ENCODE data around the gene UCN.

Gene UCN

GRCh38 chr2:27298391-27299080 is 9.7 kb downstream of the UCN start:
- H3K27me3 ChIP-seq (ENCODE audit: insufficient read depth, low read length), result no peaks in the 10 kb centered on the region
- no peaks in the 10 kb centered on the region for H3K9me3 ChIP-seq (ENCODE audit: low read length)
- no peak overlapping the region for H3K9ac ChIP-seq (ENCODE audit: low read length)
- no peak overlapping the region for H3K27ac ChIP-seq (ENCODE audit: low read depth, low read length, poor library complexity, severe bottlenecking)
- H3F3A ChIP-seq (ENCODE audit: insufficient read depth, low read length), result no peaks in the 10 kb centered on the region
- H3K9me2 ChIP-seq (ENCODE audit: low read depth, low read length), result no peaks in the 10 kb centered on the region
- H2AFZ ChIP-seq (ENCODE audit: low read length), result no peak overlapping the region
- no peaks in the 10 kb centered on the region for H4K20me1 ChIP-seq (ENCODE audit: insufficient read depth, low read length)
- no peak overlapping the region for H3K4me2 ChIP-seq (ENCODE audit: low read length)
- peaks cover 9% of the 10 kb centered on the region for H3K4me1 ChIP-seq (ENCODE audit: insufficient read depth, low read length, severe bottlenecking)
- no peak overlapping the region for H3K4me3 ChIP-seq (ENCODE audit: low read depth, low read length, poor library complexity, severe bottlenecking)
- H3K36me3 ChIP-seq (ENCODE audit: insufficient read depth, low read length), result no peaks in the 10 kb centered on the region
- no peaks in the 10 kb centered on the region for H3K79me2 ChIP-seq (ENCODE audit: insufficient read depth, low read length)
- TF ChIP-seq EZH2 (IDR thresholded peaks at IDR 0.05; ENCODE audit: borderline replicate concordance, low read length), result no peak
- TF ChIP-seq CTCF (IDR thresholded peaks at IDR 0.05; ENCODE audit: low read length), result no peak

GRCh38 chr2:27297195-27297594 is 11.1 kb downstream of the UCN start:
- no peaks in the 10 kb centered on the region for H3K27me3 ChIP-seq (ENCODE audit: insufficient read depth, low read length)

GRCh38 chr2:27296481-27296880 is 11.8 kb downstream of the UCN start:
- Histone ChIP-seq H3K4me1 (ENCODE audit: insufficient read depth, low read length, severe bottlenecking) (peaks cover 13% of the 10 kb centered on the region), H3F3A (ENCODE audit: insufficient read depth, low read length) (no peaks in the 10 kb centered on the region), H3K27ac (ENCODE audit: low read depth, low read length, poor library complexity, severe bottlenecking) (no peak overlapping the region), H3K79me2 (ENCODE audit: insufficient read depth, low read length) (no peaks in the 10 kb centered on the region), H3K9ac (ENCODE audit: low read length) (no peak overlapping the region), H3K9me2 (ENCODE audit: low read depth, low read length) (no peaks in the 10 kb centered on the region), H3K36me3 (ENCODE audit: insufficient read depth, low read length) (no peaks in the 10 kb centered on the region), H3K4me2 (ENCODE audit: low read length) (no peak overlapping the region), H4K20me1 (ENCODE audit: insufficient read depth, low read length) (no peaks in the 10 kb centered on the region), H3K9me3 (ENCODE audit: low read length) (no peaks in the 10 kb centered on the region), H3K4me3 (ENCODE audit: low read depth, low read length, poor library complexity, severe bottlenecking) (no peak overlapping the region), H2AFZ (ENCODE audit: low read length) (no peak overlapping the region), H3K27me3 (ENCODE audit: insufficient read depth, low read length) (no peaks in the 10 kb centered on the region)
- TF ChIP-seq EZH2 (IDR thresholded peaks at IDR 0.05; ENCODE audit: borderline replicate concordance, low read length), result no peak
- no peak for TF ChIP-seq CTCF (IDR thresholded peaks at IDR 0.05; ENCODE audit: low read length)

More at GRCh38 chr2:27297195-27297594, 11.1 kb downstream of the UCN start:
- no peaks in the 10 kb centered on the region for H3F3A ChIP-seq (ENCODE audit: insufficient read depth, low read length)
- no peaks in the 10 kb centered on the region for H3K79me2 ChIP-seq (ENCODE audit: insufficient read depth, low read length)
- no peaks in the 10 kb centered on the region for H3K36me3 ChIP-seq (ENCODE audit: insufficient read depth, low read length)
- H3K4me1 ChIP-seq (ENCODE audit: insufficient read depth, low read length, severe bottlenecking), result peaks cover 9% of the 10 kb centered on the region
- no peak overlapping the region for H3K27ac ChIP-seq (ENCODE audit: low read depth, low read length, poor library complexity, severe bottlenecking)
- no peak overlapping the region for H3K4me3 ChIP-seq (ENCODE audit: low read depth, low read length, poor library complexity, severe bottlenecking)
- TF ChIP-seq CTCF (IDR thresholded peaks at IDR 0.05; ENCODE audit: low read length) (no peak), EZH2 (IDR thresholded peaks at IDR 0.05; ENCODE audit: borderline replicate concordance, low read length) (no peak)
- H2AFZ ChIP-seq (ENCODE audit: low read length), result no peak overlapping the region
- no peaks in the 10 kb centered on the region for H3K9me3 ChIP-seq (ENCODE audit: low read length)
- no peaks in the 10 kb centered on the region for H4K20me1 ChIP-seq (ENCODE audit: insufficient read depth, low read length)
- H3K9me2 ChIP-seq (ENCODE audit: low read depth, low read length), result no peaks in the 10 kb centered on the region
- H3K9ac ChIP-seq (ENCODE audit: low read length), result no peak overlapping the region
- no peak overlapping the region for H3K4me2 ChIP-seq (ENCODE audit: low read length)
